Measurements from ENCODE around the gene ZNF319.

The ZNF319 gene

GRCh38 chr16:57949595-57950238 is 50.8 kb downstream of the ZNF319 start:
- DNase-seq: no peak
- in situ Hi-C loops (cut with HindIII; ENCODE audit: low pct_ligation_motif_present, low pct_unique_long_range_greater_than_20kb, low sequenced_read_pairs): no loop called here

- in situ Hi-C loops (cut with HindIII; ENCODE audit: low pct_ligation_motif_present, low pct_unique_long_range_greater_than_20kb, low sequenced_read_pairs): no loop called here
- no peak for DNase-seq
These were observed 51.5 kb downstream of the ZNF319 start for GRCh38 chr16:57949013-57949412.

- in situ Hi-C loops (cut with HindIII; ENCODE audit: low pct_ligation_motif_present, low pct_unique_long_range_greater_than_20kb, low sequenced_read_pairs): no loop called here
These were observed 52.4 kb downstream of the ZNF319 start for GRCh38 chr16:57948027-57948426.

GRCh38 chr16:57947261-57947660 is 53.2 kb downstream of the ZNF319 start:
- in situ Hi-C loops (cut with HindIII; ENCODE audit: low pct_ligation_motif_present, low pct_unique_long_range_greater_than_20kb, low sequenced_read_pairs): no loop called here
- no peak for DNase-seq

More at GRCh38 chr16:57948027-57948426, 52.4 kb downstream of the ZNF319 start:
- DNase-seq: no peak

GRCh38 chr16:57946181-57946801 is 54.2 kb downstream of the ZNF319 start:
- DNase-seq: no peak
- in situ Hi-C loops (cut with HindIII; ENCODE audit: low pct_ligation_motif_present, low pct_unique_long_range_greater_than_20kb, low sequenced_read_pairs): no loop called here

GRCh38 chr16:57945740-57946138 is 54.7 kb downstream of the ZNF319 start:
- DNase-seq: no peak
- in situ Hi-C loops (cut with HindIII; ENCODE audit: low pct_ligation_motif_present, low pct_unique_long_range_greater_than_20kb, low sequenced_read_pairs): no loop called here

GRCh38 chr16:57944970-57945739 is 55.3 kb downstream of the ZNF319 start:
- DNase-seq: no peak

More at GRCh38 chr16:57944970-57945739, 55.3 kb downstream of the ZNF319 start:
- in situ Hi-C loops (cut with HindIII; ENCODE audit: low pct_ligation_motif_present, low pct_unique_long_range_greater_than_20kb, low sequenced_read_pairs): no loop called here
